Activated CD4-positive, alpha-beta T cell treated with anti-CD3 and anti-CD28 coated beads, Interleukin-10, Interleukin-2, amounts not matched to agents 100 ng/mL and 50 ng/mL, durations not matched to agents 16 hours and 8 hours (primary cell): ENCODE results near the gene AGAP2.

Experiments
- DNase-seq: peaks from one replicate; pipeline ENCODE4 v3.0.0-alpha.2; 2020

AGAP2 gene

GRCh38 chr12:57766464-57767304, 28.1 kb upstream of the AGAP2 start, which contains the start of gene CYP27B1:
TSS of gene CYP27B1 (minus strand) at chr12:57767078. CDS start at chr12:57767041, 37 bp downstream.
- DNase-seq: no peak

- DNase-seq: no peak
Measured at GRCh38 chr12:57765698-57766463, 27.3 kb upstream of the AGAP2 start.

- peak; percentile 70 for DNase-seq
Measured at GRCh38 chr12:57765003-57765697, 26.6 kb upstream of the AGAP2 start.

DNA sequence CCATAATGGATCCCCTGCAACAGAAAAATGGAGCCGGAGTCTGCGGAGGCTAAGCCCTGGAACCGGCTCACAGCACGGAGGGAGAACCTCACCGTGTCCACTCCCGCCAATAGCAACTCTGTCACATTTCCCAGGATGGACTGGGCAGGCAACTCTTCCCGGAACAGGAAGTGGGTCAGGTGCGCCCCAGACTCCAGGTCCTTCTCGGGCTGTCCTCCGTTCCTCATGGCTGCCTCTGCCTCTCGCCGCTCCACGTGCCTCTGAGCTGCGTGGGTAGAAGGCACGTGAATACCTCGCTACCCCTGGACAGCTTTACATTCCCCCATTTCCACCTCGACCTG, 26.1 kb upstream of the AGAP2 start:
- no peak for DNase-seq

GRCh38 chr12:57763881-57764661, 25.5 kb upstream of the AGAP2 start:
- DNase-seq: no peak

DNA sequence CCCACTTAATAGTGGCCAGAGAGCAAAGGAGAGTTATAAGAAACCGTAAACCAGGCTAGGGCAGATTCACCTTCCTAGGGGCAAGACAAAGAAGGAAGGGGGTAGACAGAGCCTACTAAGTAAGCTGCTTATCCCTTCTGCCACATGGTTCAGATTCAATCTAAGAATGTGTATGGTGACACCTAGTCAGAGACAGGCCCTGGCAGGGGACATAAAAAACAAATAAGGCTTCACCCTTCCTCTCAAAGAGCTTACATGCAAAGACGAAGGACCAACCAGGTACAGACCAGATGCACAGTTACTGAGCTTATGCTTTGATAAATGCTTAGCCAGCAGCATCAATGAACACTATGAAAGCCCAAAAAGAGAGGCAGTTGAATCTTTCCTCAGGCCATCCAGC, 23.9 kb upstream of the AGAP2 start:
- DNase-seq: no peak

GRCh38 chr12:57761391-57761998, 23.0 kb upstream of the AGAP2 start:
- DNase-seq: no peak

GRCh38 chr12:57760347-57760982, 21.9 kb upstream of the AGAP2 start:
- no peak for DNase-seq

GRCh38 chr12:57759360-57759980, 20.9 kb upstream of the AGAP2 start:
- peak; percentile 58 for DNase-seq

DNA sequence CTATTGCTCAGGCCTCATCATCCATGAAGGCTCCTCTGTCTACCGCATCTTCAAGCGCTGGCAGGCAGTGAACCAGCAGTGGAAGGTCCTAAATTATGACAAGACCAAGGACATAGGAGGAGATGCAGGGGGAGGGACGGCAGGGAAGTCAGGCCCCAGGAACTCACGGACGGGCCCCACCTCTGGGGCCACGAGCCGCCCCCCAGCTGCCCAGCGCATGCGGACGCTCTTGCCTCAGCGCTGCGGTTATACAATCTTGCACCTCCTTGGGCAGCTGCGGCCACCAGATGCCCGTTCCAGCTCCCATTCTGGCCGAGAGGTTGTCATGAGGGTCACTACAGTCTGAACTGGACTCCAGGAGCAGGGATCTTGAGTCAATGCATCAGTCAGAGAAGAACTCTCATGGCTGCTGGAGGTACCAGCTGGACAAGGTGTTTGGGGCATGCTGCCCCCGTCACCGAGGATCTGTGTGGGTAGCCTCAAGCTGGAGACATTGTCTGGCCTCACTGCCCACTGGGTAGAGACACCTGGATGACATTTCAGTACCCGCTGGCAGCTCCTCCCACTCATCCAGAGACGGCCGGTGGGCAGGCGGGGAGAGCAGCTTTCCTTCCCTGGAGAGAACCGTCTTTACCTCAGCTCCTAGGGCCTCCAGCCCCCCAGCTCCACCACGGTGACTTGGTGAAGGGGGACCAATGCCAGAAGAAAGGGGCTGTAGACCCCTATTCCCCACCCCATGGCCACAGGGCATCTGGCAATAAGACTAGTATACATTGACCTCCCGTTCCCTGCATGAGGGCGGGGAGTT, 20.2 kb upstream of the AGAP2 start:
- no peak for DNase-seq

- no peak for DNase-seq
Measured at GRCh38 chr12:57757771-57758170, 19.2 kb upstream of the AGAP2 start.

GRCh38 chr12:57756406-57757341, 18.1 kb upstream of the AGAP2 start:
- DNase-seq: peak; percentile 83

- DNase-seq: no peak
Measured at GRCh38 chr12:57755454-57756372, 17.2 kb upstream of the AGAP2 start.

DNA sequence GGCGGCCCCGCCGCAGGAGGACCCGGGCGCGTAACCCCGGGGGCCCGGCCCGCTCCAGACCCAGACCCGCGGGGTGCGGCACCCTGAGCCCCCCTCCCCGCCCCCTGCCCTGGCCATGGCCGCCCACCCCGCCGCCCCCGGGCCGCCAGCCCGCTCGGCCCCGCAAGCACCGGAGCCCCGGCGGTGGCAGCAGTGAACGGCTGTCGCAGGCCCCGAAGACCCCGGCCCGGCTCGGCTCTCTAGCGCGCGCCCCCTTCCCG, 16.6 kb upstream of the AGAP2 start:
- no peak for DNase-seq

DNA sequence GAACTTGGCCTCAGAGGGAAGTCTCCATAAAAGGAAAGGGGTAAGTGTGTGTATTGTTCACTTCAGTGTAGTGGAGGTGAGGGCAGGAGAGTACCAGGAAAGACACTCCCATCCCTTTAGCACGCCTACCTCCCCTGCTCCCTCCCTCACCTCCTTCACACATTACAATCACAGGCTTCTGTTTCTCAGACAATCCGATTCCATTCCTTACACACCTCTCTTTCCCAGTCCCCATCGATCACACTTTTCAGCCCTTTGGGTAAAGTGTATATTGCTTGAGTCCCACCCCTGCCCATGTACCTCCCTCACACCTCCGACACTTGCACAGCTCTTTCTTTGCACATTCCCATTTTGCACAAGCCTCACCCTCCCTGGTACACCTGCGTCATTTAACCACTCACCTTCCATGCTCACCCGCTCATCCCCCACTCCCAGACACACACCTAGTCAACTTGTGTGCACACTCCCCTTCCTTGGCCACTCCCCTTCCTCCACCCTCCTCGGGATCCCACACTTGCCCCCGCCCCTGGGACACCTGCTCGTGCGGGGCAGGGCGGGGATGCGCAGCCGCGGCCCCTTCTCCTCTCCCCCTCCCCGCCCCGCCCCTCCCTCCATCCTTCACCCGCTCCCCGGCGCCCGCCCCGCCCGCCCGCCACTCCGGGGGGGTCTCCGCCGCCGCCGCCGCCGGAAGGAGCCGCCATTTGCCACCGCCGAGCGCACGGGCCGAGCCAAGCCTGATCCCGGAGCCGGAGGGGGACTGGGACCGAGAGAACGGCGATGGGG, 16.1 kb upstream of the AGAP2 start, which contains the start of gene MARCHF9:
Gene MARCHF9, plus strand, starts transcription at position 693 of the 783 bp plus-strand sequence. CDS start 426 bp downstream, outside the sequence.
- peak; percentile 91 for DNase-seq

DNA sequence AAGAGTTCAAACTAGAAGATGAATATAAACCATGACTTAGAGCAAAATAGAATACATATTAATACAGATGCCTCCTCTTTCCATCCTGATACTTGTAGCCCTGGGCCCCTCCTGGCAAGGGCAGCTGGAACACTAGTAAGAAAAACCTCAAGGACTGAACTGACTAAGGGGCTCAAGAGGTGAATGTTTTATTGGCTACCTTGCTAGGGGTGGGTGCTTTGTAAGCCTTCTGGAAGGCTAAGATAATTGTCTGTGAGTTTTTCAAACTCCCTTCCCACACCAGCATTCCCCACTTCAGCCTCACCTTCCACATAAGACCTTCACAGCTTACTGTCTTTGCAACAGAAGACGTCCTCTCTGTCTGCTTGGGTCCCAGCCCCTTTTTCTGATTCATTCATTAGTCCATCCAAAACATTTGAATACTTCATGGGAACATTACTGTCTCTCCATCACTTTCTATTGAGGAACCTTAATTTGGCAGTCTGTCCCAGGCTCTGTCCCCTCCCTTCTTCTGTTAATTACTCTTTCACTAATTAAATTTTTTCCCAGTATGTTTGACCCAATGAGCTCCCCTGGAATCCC, 15.3 kb upstream of the AGAP2 start:
- DNase-seq: no peak

DNA sequence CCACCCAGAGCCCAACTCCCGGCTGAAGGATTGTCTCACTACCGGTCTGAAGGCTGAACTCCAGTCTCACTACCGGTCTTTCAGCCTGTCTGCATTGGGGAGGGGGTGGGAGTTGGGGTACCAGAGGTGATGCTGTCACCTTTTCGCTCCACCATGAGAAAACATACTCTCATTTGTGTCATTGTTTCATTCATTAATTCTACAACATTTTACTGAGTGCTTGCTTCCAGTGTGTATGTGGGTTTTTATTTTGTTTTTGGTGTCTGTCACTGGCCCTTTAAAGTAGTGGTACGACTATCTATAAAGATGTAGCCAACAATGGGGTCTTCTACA, 14.1 kb upstream of the AGAP2 start:
- no peak for DNase-seq
